Thyroid gland (tissue), 4 donors: ENCODE results near the gene XCR1.

Experiments
- POLR2A ChIP-seq, 2 donors: fragments of 450-650 bp; IDR thresholded peaks; one replicate each; pipeline ENCODE4 v1.6.1; 2017; ENCODE audit warnings: antibody characterized with exemption in 2 of 2, mild to moderate bottlenecking in 2 of 2, moderate library complexity in 1 of 2
- TF ChIP-seq, protein P1 (sequence below), 6 experiments: fragments of 200-600 bp in 3 of 6; fragments of 450-650 bp in 3 of 6; sonication (generic) in 3 of 6; IDR thresholded peaks; one replicate each; pipeline ENCODE4 v1.5.1; 2016 to 2019; ENCODE audit warnings: antibody characterized with exemption in 6 of 6, mild to moderate bottlenecking in 2 of 6, inconsistent platforms in 1 of 6, moderate library complexity in 1 of 6

DNA sequence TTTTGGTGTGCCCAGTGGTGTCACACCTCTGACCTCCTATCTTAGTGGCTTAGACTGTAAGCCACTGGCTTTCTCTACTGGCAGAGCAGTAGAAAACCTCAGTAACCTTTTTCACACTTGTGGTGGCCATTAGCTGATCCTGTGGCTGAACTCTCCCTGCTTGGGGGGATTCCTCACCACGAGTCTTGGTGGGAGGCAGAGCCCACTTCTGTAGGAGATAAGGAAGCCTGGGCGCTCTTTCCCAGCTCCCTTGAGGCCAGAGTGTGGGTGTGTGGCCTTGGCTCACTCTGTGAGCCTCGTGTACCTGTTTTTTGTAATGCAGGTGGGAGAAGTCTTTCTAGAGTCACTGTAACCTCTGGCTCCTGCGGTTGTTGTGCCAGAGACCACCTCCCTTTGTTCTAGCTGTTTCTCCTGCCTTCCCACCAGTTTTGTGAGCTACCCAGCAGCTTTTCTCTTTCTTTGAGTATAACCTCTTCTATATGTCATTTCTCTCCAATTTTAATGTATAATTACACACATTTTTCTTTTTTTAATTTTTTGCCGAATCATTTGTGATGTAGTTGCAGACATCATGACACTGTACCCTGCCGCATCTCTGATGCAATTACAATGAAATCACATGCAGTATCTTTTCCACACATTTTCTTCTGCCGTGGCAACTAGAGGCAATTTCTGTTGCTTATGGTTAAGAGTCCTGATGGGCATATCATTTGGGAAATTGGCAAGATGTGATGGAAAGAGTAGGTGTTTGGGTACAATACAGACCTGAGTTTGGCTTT is 13.8 kb downstream of the XCR1 start:
- TF ChIP-seq, protein P1, sequence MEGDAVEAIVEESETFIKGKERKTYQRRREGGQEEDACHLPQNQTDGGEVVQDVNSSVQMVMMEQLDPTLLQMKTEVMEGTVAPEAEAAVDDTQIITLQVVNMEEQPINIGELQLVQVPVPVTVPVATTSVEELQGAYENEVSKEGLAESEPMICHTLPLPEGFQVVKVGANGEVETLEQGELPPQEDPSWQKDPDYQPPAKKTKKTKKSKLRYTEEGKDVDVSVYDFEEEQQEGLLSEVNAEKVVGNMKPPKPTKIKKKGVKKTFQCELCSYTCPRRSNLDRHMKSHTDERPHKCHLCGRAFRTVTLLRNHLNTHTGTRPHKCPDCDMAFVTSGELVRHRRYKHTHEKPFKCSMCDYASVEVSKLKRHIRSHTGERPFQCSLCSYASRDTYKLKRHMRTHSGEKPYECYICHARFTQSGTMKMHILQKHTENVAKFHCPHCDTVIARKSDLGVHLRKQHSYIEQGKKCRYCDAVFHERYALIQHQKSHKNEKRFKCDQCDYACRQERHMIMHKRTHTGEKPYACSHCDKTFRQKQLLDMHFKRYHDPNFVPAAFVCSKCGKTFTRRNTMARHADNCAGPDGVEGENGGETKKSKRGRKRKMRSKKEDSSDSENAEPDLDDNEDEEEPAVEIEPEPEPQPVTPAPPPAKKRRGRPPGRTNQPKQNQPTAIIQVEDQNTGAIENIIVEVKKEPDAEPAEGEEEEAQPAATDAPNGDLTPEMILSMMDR (IDR thresholded peaks at IDR 0.05) = no peak
- no peak for TF ChIP-seq POLR2A (IDR thresholded peaks at IDR 0.05)
